Fibroblast of skin of left quadriceps (primary cell): ENCODE results near the gene F9.

ENCODE experiments used
- DNase-seq, 2 experiments: peaks; one replicate each; pipeline ENCODE4 v3.0.0-alpha.2; 2013; ENCODE audit warnings: low read depth in 2 of 2

Gene F9

DNA sequence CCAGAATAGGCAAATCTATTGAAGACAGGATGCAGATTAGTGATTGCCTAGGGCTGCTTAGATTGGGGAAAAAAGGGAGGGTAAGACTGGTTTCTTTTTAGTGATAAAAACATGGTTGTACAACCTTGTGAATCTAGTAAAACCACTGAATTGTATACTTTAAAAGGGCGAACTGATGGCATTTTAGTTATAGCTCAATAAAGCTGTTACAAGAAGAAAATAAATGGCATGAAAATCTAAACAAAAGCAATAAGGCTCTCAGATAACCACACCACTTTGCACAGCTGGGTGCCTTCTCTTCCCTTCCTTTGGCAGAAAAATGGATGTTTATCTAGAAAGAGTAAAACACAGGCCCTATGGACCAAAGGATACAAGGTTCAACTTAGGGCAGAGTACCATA lies 69.6 kb downstream of the F9 start:
- DNase-seq, result no peak
